GM20000 (cell line): ENCODE measurements around the gene DUSP14.

ENCODE experiments used
- DNase-seq: peaks from one replicate; pipeline ENCODE4 v3.0.0; 2012; ENCODE audit warnings: low spot score
- TF ChIP-seq, protein P1 (sequence below): IDR thresholded peaks from 2 replicates; pipeline ENCODE4 v1.5.1; 2012; ENCODE audit warnings: mild to moderate bottlenecking, control low read depth; ENCODE audit errors: extremely low read depth, missing control alignments

Gene DUSP14

DNA sequence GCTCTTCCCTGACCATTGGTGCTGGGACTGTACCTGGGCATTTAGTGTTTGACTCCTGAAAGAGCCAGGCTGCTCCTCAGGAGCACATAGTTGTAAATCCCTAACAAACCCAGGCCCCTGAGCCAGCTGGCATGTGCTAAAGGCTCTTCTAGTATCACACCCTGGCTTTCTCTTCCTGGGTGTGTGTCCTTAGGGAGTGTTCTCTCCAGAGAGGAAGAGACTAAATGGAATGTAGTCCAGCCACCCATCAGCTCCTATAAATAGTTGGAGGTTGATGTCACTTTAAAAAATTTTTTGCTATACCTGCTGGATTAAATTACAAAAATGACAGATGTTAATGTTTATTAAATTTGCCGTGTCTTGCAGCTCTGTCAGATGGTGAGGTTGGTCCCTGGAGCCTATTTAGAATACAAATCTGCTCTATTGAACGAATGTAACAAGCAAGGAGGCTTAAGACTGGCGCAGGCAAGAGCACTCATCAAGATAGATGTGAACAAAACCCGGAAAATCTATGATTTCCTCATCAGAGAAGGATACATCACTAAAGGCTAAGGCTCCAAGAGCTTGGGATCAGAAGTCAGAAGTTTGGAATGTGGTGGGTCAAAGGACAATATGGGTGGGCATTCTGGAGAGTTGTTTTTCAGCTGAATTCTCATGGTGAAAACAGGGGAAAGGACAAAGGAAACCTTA, 13.1 kb upstream of the DUSP14 start:
- TF ChIP-seq, protein P1, sequence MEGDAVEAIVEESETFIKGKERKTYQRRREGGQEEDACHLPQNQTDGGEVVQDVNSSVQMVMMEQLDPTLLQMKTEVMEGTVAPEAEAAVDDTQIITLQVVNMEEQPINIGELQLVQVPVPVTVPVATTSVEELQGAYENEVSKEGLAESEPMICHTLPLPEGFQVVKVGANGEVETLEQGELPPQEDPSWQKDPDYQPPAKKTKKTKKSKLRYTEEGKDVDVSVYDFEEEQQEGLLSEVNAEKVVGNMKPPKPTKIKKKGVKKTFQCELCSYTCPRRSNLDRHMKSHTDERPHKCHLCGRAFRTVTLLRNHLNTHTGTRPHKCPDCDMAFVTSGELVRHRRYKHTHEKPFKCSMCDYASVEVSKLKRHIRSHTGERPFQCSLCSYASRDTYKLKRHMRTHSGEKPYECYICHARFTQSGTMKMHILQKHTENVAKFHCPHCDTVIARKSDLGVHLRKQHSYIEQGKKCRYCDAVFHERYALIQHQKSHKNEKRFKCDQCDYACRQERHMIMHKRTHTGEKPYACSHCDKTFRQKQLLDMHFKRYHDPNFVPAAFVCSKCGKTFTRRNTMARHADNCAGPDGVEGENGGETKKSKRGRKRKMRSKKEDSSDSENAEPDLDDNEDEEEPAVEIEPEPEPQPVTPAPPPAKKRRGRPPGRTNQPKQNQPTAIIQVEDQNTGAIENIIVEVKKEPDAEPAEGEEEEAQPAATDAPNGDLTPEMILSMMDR: no peak
- DNase-seq: no peak

DNA sequence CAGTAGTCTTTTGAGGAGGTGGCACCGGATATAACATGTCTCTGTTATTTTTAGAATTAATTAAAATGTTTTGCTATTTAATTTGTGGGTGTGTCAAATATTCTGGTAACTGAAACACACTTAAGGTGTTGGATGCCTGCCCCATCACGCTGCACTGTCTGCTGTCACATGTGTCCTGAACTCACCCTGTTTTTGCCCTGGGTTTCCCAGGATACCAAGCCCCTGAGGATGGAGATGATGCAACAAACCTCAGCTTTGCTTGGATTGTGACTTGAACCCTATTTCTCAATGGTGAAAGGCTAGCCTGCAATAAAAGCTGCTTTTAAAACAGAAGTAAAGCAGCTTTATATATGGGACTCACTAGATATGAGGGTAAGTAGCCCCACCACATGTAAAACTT, 11.5 kb upstream of the DUSP14 start:
- no peak for DNase-seq
- TF ChIP-seq, protein P1: no peak

DNA sequence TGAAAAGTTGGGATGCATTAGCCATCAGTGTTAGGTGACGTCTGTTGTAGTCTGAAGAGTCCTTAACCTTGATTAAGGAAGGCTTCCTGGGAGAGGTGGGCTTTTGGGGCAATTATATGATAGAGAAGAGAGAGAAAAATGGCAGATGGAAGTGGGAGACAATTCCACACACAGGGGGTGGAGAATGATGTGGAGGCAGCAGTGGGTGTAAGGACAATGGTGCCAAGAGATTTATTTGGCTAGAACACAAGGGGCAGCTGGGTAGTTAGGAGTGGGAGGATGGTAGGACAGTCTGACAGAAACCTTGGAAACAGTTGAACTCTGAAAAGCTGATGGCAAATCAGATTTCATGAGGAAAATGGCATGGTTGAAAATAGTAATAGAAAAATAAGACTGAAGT, 10.7 kb upstream of the DUSP14 start:
- TF ChIP-seq, protein P1: no peak
- DNase-seq: no peak

DNA sequence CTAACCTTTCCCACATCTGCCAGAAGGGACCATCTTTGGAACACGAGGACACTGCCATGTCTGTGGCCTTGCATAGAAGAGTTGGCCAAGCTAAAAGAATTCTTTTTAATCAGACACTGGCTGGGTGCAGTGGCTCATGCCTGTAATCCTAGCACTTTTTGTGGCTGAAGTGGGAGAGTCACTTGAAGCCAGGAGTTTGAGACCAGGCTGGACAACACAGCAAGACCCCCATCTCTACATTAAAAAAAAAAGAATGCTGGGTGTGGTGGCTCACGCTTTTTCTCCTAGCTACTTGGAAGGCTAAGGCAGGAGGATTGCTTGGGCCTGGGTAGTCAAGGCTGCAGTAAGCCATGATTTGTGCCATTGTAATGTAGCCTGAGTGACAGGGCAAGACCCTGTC, 9.3 kb upstream of the DUSP14 start:
- TF ChIP-seq, protein P1: no peak
- no peak for DNase-seq

DNA sequence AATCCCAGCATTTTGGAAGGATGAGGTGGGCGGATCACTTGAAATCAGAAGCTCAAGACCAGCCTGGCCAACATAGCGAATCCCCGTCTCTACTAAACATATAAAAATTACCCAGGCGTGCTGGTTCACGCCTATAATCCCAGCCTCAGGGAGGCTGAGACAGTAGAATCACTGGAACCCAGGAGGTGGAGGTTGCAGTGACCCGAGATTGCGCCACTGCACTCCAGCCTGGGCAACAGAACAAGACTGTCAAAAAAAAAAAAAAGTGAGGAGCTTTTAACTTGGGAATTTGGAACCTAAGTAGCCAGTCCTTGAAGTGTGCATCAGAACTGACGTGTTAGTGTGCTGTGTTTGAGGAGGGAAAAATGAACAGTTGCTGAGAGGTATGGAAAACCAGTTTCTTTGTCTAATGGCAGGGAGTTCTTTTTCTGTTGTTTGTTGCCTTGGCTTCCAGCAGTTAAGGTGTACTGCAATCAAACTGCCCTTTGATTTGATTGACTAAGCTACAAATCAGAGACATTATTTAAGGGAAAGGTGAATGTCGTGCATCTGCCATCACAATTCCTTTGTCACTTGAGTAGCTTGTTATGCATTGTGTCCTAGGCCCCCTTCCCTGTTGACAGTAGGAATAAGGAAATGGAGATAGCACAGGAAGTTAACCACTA, 8.6 kb upstream of the DUSP14 start:
- TF ChIP-seq, protein P1: no peak
- DNase-seq: no peak

DNA sequence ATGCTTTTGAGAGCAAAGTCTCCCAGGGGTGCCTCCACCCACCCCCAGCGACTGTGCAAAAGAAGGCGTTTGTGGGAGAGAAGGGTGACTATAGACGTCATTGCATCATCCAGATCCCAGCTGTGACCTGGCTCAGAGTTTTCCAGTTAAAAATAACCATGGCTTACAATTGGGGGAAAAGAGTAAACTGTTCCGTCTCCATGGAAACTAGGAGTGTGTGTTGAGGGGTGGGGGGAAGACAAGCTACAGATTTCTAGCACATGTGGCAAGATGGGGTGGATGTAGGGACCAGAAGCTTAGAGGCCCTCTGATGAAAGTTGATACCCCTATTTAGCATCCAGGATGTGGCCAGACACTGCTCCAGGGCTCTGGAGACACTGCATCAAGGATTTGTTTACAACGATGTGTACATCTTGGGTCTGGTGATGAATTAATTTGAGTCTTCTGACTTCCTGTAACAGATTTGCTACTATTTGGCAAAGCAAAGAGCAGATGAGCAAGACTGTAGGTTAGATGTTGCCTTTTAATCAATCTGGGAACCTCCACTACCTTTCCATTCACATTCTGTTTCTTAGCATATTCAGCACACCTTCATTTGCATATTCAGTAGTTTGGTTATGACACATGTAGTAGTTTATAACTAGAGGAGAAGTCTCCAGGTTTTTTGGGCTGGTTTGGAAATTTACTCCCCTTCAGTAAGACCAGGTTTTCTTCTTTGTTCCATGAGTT, 6.2 kb upstream of the DUSP14 start:
- TF ChIP-seq, protein P1: no peak
- peak; percentile 26 for DNase-seq
